Aorta (tissue), 5 donors: Measurements from ENCODE around the gene CROCC2. TPM values are rescaled to one million over a fixed set of nuclear protein-coding genes. Genes with fewer than 3 reads are reported as not detected.

Experiments used
- ATAC-seq: fragments of 200-7000 bp; cut with Tn5 transposase; one replicate; pipeline ENCODE4 v1.9.1; 2022; ENCODE audit warnings: moderate library complexity; ENCODE audit not compliant: low FRiP score
- DNase-seq, 2 donors: peaks; one replicate each; pipeline ENCODE4 v3.0.0-alpha.2; 2020
- H3K27ac ChIP-seq, 2 donors: one replicate each; pipeline ENCODE4 v1.5.1; 2013; ENCODE audit warnings: low read length in 2 of 2, mild to moderate bottlenecking in 2 of 2, moderate library complexity in 2 of 2, control low read depth in 1 of 2, inconsistent platforms in 1 of 2, low read depth in 1 of 2
- H3K27me3 ChIP-seq, 2 donors: one replicate each; pipeline ENCODE4 v1.6.1; 2013; ENCODE audit warnings: control low read depth in 1 of 2, low read length in 1 of 2, mild to moderate bottlenecking in 1 of 2, moderate library complexity in 1 of 2; ENCODE audit not compliant: insufficient read depth in 2 of 2, control insufficient read depth in 1 of 2
- H3K36me3 ChIP-seq, 2 donors: one replicate each; pipeline ENCODE4 v1.6.1; 2013; ENCODE audit warnings: control low read depth in 1 of 2, low read length in 1 of 2, mild to moderate bottlenecking in 1 of 2; ENCODE audit not compliant: insufficient read depth in 2 of 2, control insufficient read depth in 1 of 2
- H3K4me1 ChIP-seq, 2 donors: one replicate each; pipeline ENCODE4 v1.6.1; 2013; ENCODE audit warnings: low read length in 2 of 2, control low read depth in 1 of 2, mild to moderate bottlenecking in 1 of 2, moderate library complexity in 1 of 2; ENCODE audit not compliant: insufficient read depth in 2 of 2, control insufficient read depth in 1 of 2
- H3K4me3 ChIP-seq, 2 donors: one replicate each; pipeline ENCODE4 v1.5.1; 2013; ENCODE audit warnings: low read length in 2 of 2, control low read depth in 1 of 2, mild to moderate bottlenecking in 1 of 2
- H3K9me3 ChIP-seq: one replicate; pipeline ENCODE4 v1.6.1; 2013; ENCODE audit warnings: mild to moderate bottlenecking, low read length; ENCODE audit not compliant: control insufficient read depth
- WGBS, 2 donors: extraction: QIAGEN DNeasy Blood & Tissue Kit; methylation state at CpG; one replicate each; pipeline ENCODE4 v1.1.7; 2013; 5-methylcytosine and 5-hydroxymethylcytosine counted together
- intact Hi-C, 2 donors: fragments of 100-400 bp; cut with DNase I; formaldehyde crosslinking; loops; one replicate each; pipeline versions ENCODE4 v1.14.2 to v1.15.0; 2022
- polyA plus RNA-seq, 2 donors: library from polyadenylated mRNA; stranded (reverse); fragments of 200-250 nt; gene quantifications; one replicate each; pipeline ENCODE4 v1.2.3, GENCODE V29; 2013
- total RNA-seq, 2 donors: library from RNA; stranded (reverse); fragmentation: NEBNext Ultra II Directional; extraction: Animal tissue kit (Norgen Biotek cat#: 25700); gene quantifications; one replicate each; pipeline ENCODE4 v1.2.1, GENCODE V29; 2021
- donor health status: healthy with polysubstance abuse.
- donor health status: Bipolar disorder and iron deficiency.
- donor health status: DM: no; HTN: no; CAD: no.
- donor health status: DM: no; HTN: no; CAD: no.
- donor health status: DM: yes; HTN: yes; CAD: no.

CROCC2 gene
- total and polyA plus RNA-seq, 4 donors, result 0.13 to 0.45 TPM; not detected in 2

DNA sequence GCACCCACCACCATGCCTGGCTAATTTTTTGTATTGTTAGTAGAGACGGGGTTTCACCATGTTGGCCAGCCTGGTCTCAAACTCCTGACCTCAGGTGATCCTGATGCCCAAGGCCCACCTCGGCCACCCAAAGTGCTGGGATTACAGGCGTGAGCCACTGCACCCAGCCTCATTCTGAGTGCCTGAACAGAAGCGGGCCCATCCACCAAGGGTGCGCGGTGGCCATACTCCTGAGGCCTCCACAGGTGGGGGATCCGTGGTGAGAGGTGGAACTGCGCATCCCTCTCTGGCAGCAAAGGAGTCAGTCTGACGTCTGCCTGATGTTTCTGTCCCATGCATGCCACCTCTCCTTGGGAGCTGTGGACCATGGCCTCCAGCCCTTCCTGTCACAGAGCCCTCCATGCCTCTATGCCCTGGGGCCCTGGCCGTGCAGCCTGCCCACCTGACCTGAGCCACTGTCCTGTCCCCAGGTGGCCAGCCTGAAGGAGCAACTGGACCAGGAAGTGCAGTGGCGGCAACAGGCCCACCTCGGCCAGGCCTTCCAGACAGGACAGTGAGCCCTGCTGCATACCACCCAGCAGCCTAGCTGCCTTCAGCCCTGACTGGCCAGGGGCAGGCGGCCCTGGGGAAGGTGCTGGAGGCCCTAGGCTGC is 84.7 kb downstream of the CROCC2 start:
- Histone ChIP-seq H3K4me1 (peaks cover 0 to 2% of the 10 kb centered on the region in 2 donors), H3K36me3 (no peaks in the 10 kb centered on the region), H3K9me3 (no peaks in the 10 kb centered on the region), H3K27ac (peak overlapping the region; percentile 47 to 74), H3K27me3 (no peaks in the 10 kb centered on the region), H3K4me3 (no peak overlapping the region)
- WGBS, 2 donors, result 86 to 90% methylated on average over 13 of the region's 13 CpGs
- intact Hi-C loops, result loop anchor here in 1 of 2 donors (5.0 to 10.0 kb wide), 2 partner anchors 74 to 426 kb away; partner anchors contain the start of genes DUSP28 and RNPEPL1
- ATAC-seq, result no peak
- DNase-seq, result peak; percentile 52 to 73

DNA sequence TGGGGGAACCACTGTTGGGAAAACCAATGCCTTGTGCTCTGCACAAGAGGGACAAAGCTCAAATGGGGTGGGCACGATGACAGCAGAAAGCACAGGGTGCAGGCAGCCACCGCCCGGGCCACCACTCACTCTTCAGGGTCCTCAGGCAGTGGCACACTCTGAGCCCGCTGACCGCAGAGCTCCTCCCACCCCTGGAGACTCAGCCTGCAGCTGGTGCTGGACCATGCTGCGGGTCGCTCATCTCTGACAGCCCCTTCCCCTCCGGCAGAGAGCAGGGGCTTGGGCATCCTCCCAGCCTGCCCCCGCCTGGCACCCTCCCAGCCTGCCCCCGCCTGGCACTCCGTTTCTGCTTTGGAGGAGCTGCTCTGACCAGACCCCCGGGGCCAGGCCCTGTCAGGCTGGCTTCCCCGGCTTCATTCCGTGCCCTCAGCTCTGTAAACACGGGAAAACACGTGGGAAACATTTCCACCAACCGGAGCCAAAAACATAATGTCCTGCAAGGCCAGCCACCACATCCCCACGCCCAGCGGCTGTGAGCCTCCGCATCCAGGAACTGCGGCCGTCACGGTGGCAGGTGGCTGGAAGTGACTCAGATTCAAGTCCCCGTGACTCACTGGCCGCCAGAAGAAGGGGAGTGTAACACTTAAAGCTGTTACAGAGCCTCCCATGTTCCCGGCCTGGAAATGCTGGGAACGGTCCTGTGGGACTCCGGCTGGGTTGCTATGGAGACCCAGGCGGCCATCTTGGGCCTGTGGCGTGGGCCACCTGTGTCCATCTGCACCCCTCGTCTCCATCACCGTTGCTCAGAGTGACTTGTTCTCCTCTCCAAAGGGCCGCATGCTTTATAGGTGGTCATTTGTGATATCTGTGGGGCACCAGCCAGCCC is 85.5 kb downstream of the CROCC2 start:
- no peaks in the 10 kb centered on the region for H3K9me3 ChIP-seq
- H3K27ac ChIP-seq, result peak overlapping the region; percentile 47 to 94
- DNase-seq (peak; percentile 96 to 97), ATAC-seq (peak; percentile 87)
- peaks cover 0 to 6% of the 10 kb centered on the region in 2 donors for H3K4me1 ChIP-seq
- WGBS, 2 donors, result 4 to 9% methylated on average over 33 of the region's 33 CpGs
- H3K27me3 ChIP-seq, result no peaks in the 10 kb centered on the region
- intact Hi-C loops, result loop anchor here in 1 of 2 donors (5.0 to 10.0 kb wide), 2 partner anchors 74 to 427 kb away; partner anchors contain the start of genes DUSP28 and RNPEPL1
- H3K36me3 ChIP-seq, result no peaks in the 10 kb centered on the region
- no peak overlapping the region for H3K4me3 ChIP-seq

- no peaks in the 10 kb centered on the region for H3K27me3 ChIP-seq
- no peak for ATAC-seq
- peaks cover 0 to 6% of the 10 kb centered on the region in 2 donors for H3K4me1 ChIP-seq
- no peaks in the 10 kb centered on the region for H3K9me3 ChIP-seq
- WGBS, 2 donors, result 93 to 94% methylated on average over 20 of the region's 20 CpGs
- peak in 1 of 2 donors; percentile 49 for DNase-seq
- H3K36me3 ChIP-seq, result no peaks in the 10 kb centered on the region
- H3K4me3 ChIP-seq, result no peak overlapping the region
- peak overlapping the region; percentile 15 to 94 for H3K27ac ChIP-seq
- intact Hi-C loops, result loop anchor here in 1 of 2 donors (5.0 to 10.0 kb wide), 2 partner anchors 75 to 428 kb away; partner anchors contain the start of genes DUSP28 and RNPEPL1
These were observed 86.6 kb downstream of the CROCC2 start for GRCh38 chr2:240992572-240993291.

- DNase-seq (peak in 1 of 2 donors; percentile 55), ATAC-seq (no peak)
- no peaks in the 10 kb centered on the region for H3K27me3 ChIP-seq
- H3K27ac ChIP-seq, result peak overlapping the region in 1 of 2 donors; percentile 29
- intact Hi-C loops, result loop anchor here in 1 of 2 donors (5.0 to 10.0 kb wide), 2 partner anchors 76 to 429 kb away; partner anchors contain the start of genes DUSP28 and RNPEPL1
- 95% methylated on average over 19 of the region's 19 CpGs for WGBS, 2 donors
- H3K4me3 ChIP-seq, result no peak overlapping the region
- H3K4me1 ChIP-seq, result peaks cover 0 to 6% of the 10 kb centered on the region in 2 donors
- no peaks in the 10 kb centered on the region for H3K36me3 ChIP-seq
- H3K9me3 ChIP-seq, result no peaks in the 10 kb centered on the region
These were observed 87.5 kb downstream of the CROCC2 start for GRCh38 chr2:240993446-240994170.

GRCh38 chr2:240994171-240994896 is 88.2 kb downstream of the CROCC2 start:
- ATAC-seq (no peak), DNase-seq (peak in 1 of 2 donors; percentile 74)
- peaks cover 0 to 6% of the 10 kb centered on the region in 2 donors for H3K4me1 ChIP-seq
- no peaks in the 10 kb centered on the region for H3K9me3 ChIP-seq
- WGBS, 2 donors, result 33 to 35% methylated on average over 16 of the region's 16 CpGs
- H3K4me3 ChIP-seq, result no peak overlapping the region
- H3K27ac ChIP-seq, result peak overlapping the region in 1 of 2 donors; percentile 29
- intact Hi-C loops, result loop anchor here in 1 of 2 donors (5.0 to 10.0 kb wide), 2 partner anchors 77 to 430 kb away; partner anchors contain the start of genes DUSP28 and RNPEPL1
- H3K27me3 ChIP-seq, result no peaks in the 10 kb centered on the region
- H3K36me3 ChIP-seq, result no peaks in the 10 kb centered on the region

DNA sequence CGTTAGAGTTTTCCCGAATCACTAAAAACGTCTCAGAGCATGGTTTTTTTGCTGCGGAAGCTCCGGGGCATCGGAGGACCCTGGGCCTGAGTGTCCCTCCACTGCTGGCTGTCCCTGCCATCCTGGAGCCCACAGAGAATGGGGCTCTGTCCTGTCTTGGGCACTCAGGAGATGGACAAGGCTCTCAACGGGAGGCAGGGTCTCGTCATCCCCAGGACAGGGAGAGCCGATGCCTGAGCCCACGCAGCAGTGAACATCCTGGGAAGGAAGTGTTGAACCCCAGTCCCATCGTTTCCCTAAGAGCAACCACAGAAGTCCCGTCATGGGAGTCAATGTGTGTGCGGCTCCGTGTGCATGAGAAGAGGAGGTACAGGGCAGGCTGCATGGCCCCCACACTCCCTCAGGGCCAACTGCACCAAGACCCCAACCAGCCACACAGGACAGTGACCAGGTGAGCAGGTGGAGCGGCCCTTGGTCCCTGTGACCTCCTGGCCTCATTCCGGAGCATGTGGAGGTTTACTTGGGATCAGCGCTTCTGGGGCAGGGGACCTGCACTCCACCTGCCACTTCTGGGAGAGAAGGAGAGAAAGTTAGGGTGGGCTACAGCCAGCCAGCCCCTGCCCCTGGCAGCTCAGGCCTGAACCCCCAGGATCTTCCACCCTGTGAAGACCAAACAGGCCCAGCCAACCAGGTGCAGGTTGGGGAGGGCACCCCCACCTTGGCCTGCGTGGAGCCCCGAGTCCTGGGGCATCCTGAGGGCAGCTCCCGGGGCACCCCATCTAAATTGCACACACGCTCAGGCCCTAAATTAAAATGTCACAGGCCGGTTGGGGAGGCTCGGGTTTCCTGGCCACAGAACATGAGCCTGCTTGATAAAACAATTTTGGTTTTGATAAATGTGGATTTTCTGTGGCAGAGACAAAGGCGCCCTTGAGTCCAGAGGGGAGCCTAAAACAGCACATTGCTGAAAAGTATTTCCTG is 89.2 kb downstream of the CROCC2 start:
- intact Hi-C loops, result loop anchor here in 1 of 2 donors (10.0 kb wide), 1 partner anchor 431 kb away; the partner anchor contains the start of genes DUSP28 and RNPEPL1
- ATAC-seq, result no peak
- H3K4me1 ChIP-seq, result peaks cover 0 to 6% of the 10 kb centered on the region in 2 donors
- 20 to 28% methylated on average over 24 of the region's 24 CpGs for WGBS, 2 donors
- peak in 1 of 2 donors; percentile 72 for DNase-seq
- H3K4me3 ChIP-seq, result no peak overlapping the region
- no peaks in the 10 kb centered on the region for H3K27me3 ChIP-seq
- H3K27ac ChIP-seq, result peak overlapping the region; percentile 24 to 76
- H3K9me3 ChIP-seq, result no peaks in the 10 kb centered on the region
- H3K36me3 ChIP-seq, result no peaks in the 10 kb centered on the region
